AG09309 (cell line): Measurements from ENCODE around the gene NTRK2.

ENCODE experiments used
- DNase-seq: peaks from one replicate; pipeline ENCODE4 v3.0.0-alpha.2; 2010; ENCODE audit warnings: low read depth
- H3K4me3 ChIP-seq: 2 replicates; pipeline ENCODE4 v1.5.1; 2011; ENCODE audit warnings: mild to moderate bottlenecking, low read depth, low read length, moderate library complexity; ENCODE audit not compliant: control insufficient read depth
- CTCF ChIP-seq: IDR thresholded peaks from 2 replicates; pipeline ENCODE4 v1.5.1; 2011; ENCODE audit warnings: mild to moderate bottlenecking, low read depth, low read length, inconsistent platforms; ENCODE audit not compliant: insufficient read depth, control insufficient read depth; ENCODE audit errors: missing control alignments

The NTRK2 gene

GRCh38 chr9:84668196-84669012, 1.1 kb upstream of the NTRK2 start:
- H3K4me3 ChIP-seq: peak overlapping the region; percentile 42
- DNase-seq: no peak
- TF ChIP-seq CTCF: peak; percentile 55

DNA sequence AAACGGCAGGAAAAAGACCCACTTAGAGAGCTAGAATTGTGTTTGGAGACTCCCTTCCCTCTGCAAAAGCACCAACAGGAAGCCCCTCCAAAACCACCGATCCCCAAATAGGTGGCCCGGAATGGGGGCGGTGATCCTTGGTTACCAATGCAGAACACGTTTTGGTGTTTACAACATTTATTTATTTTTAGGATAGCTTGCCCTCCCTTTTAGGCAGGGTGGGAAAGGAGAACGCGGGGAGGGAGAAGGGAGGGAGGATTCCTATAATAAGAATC, 579 bp upstream of the NTRK2 start:
- DNase-seq: no peak
- no peak for TF ChIP-seq CTCF
- H3K4me3 ChIP-seq: peak overlapping the region; percentile 42

GRCh38 chr9:84670138-84671041, 861 bp downstream of the NTRK2 start:
- TF ChIP-seq CTCF: no peak
- H3K4me3 ChIP-seq: no peak overlapping the region; the same call in 1 of the 2 replicates
- no peak for DNase-seq

DNA sequence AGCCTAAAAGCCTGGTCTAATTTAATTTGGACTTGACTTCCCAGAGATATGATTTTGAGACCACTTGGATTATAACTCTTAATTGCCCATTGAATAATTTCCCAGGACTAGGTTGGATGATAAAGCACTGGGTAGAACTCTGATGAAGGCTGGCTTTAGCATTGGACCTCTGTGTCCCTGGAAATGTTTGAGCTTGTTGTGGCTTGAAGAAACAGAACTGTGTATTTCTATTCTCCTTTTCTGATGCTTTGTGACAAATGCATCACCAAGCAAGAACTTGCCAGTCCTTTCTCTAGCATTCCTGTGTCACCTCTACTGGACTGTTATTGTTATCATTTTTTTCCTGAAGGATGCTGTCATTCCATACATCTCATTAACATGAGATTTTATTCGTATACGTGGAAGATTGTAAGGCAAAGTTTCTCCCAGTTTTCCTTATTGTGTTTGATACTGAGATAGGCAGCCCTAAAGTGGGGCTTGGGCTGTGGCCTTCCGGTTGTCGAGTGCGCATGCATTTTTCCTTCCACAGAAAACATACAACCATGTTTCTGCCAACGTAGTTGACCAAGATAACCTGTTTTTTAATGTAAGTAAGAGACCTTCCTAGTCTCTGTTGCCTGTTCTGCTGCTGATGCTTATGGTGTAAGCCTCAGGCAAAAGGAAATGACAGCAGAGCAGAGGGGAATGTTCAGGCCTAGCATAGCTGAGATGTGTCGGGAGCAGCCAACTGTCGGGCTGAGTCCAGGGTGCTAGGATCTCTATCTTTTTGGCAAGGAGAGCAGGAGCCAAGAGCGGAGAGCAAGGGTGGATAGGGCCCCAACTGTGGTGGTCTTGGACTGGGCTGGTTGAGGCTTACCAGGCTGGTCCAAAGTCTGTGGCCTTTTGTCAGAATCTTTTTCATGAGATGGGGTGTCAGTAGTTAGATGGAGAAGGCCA, 2.3 kb downstream of the NTRK2 start:
- H3K4me3 ChIP-seq: no peak overlapping the region
- no peak for DNase-seq
- no peak for TF ChIP-seq CTCF

GRCh38 chr9:84673806-84674205, 4.3 kb downstream of the NTRK2 start:
- TF ChIP-seq CTCF: no peak
- no peak overlapping the region for H3K4me3 ChIP-seq
- no peak for DNase-seq

DNA sequence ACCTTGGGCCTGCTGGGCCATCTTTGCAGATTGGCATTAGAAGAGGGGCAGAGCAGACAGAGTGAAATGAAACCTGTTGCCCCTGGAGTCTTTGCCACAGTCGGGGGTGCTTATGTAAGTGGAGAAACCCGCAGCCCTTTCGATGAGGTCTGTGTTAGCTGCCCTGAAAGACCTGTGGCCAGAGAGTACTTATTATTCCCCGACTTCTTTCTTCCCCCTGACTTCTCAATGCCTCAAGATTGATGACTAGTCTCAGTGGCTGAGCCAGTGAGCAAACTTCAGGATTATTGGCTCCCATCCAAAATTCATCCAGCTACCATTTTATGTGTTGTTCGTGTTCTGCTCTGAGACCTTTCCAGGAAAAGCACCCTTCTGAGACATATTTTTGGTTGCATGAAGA, 7.6 kb downstream of the NTRK2 start:
- TF ChIP-seq CTCF: no peak
- no peak for DNase-seq
- no peak overlapping the region for H3K4me3 ChIP-seq
